AG10803 (cell line): ENCODE data around the gene DYNLL2.
"Not testable (repeated sequence)": the region's sequence is repeated elsewhere in the genome, so short reads cannot be mapped to it uniquely, and the experiment has no call there.

Experiments used
- DNase-seq: peaks from one replicate; pipeline ENCODE4 v3.0.0; 2010; ENCODE audit warnings: low read depth
- H3K4me3 ChIP-seq: 2 replicates; pipeline ENCODE4 v1.5.1; 2011; ENCODE audit warnings: mild to moderate bottlenecking, low read length, control low read depth
- CTCF ChIP-seq: conservative IDR thresholded peaks from 2 replicates; pipeline ENCODE4 v1.5.1; 2011; ENCODE audit warnings: mild to moderate bottlenecking, low read length, control low read depth, inconsistent platforms

Gene DYNLL2

DNA sequence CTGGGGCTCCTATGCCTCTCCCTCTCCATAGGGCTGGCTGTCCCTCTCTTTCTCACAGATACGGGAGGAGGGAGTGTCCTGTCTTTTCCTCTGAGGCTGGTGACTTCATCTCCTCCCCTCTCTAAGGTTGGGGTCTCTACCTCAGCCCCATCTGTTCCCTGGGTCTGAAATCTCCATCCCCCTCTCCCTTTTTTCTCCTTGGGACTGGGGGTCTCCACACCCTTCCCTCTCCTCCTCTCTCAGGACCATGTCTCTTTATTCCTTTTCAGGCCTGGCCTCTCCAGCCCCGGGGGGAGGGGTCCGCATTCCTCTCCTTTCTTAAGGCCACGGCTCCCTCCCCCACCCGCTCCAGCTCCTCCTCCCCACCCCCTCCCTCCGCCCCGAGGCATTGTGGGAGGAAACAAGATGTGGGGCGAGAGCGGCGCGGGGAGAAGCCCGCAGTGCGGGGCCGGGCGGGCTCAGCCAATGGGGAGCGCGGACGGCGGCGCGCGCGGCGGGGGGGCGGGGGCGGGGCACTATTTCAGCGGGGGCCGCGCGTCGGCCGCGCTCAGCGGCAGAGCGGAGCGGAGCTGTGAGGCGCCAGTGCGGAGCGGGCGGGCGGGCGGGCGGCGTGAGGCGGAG, at the start of gene DYNLL2:
Gene DYNLL2, plus strand, starts transcription at position 550 of the 621 bp plus-strand sequence. CDS start 3,672 bp downstream, outside the sequence.
- DNase-seq: peak; percentile 89
- no peak for TF ChIP-seq CTCF
- peak within 1 kb of the TSS; percentile 88 for H3K4me3 ChIP-seq

DNA sequence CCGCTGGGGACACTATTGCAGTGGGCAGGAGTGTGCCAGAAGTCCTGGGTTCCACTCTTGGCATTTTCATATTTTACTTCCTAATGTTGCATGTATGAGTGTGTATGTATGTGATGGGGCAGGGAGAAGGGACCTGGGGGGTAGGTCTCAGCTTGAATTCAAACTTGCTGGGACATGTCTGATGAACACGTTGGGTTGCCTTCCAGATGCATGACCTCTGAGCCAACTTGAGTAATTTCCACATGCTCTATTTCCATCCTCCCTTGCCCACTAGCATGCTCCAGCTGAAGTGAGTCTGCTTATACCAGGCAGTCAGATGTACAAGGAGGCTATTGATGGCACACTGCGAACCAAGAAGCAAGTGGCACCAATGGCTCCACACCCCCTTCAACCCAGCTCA, 43.2 kb upstream of the DYNLL2 start:
- no peak overlapping the region for H3K4me3 ChIP-seq
- DNase-seq: no peak
- TF ChIP-seq CTCF: no peak

- no peak for TF ChIP-seq CTCF
- no peak for DNase-seq
- no peak overlapping the region for H3K4me3 ChIP-seq
Measured at GRCh38 chr17:58040386-58040785, 42.8 kb upstream of the DYNLL2 start.

- no peak for TF ChIP-seq CTCF
- H3K4me3 ChIP-seq: no peak overlapping the region
- no peak for DNase-seq
Measured at GRCh38 chr17:58041161-58041560, 42.1 kb upstream of the DYNLL2 start.

DNA sequence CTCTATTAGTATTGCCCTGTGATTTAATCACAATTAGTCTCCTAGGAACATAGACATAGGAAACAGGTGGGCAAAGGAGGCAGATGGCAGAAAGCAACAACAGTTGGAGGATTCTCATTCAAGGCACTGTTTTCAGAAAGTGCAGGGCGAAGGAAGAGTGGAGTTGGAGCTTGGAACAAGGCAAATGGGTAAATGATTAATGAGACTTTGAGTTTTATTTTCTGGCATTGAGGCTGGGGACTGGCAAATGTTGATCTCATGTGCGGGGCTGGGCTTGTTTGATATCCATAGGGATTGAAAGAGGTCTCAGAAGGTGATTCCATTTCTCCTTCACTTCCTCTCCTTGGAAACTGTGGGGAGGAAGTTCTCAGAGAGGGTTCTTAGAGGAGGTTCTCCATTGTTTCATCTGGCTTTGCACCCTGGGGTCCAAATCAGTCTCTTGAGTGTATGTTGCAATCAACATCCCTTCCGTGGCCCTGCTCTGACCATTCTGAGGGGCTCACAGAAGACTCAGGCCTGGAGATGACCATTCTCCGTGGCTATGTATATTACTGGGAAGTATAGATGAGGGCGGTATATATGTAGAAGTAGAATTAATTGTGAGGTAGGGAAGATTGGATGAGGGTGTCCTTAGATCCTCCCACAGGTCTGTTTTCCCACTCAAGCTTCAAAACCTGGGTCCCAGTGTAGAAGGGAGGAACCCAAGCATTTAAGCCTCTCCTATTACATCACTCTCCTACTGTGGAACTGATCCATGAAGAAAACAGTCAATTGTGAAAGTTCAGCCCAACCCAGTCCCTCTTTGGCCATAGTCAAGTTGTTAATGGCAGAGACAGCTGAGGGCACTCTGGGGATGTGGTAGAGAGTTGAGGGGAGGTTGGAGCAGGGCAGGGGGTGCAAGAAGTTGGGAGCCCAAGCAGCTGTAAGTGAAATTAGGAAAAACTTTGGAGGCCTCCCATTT, 39.7 kb upstream of the DYNLL2 start:
- TF ChIP-seq CTCF: no peak
- no peak overlapping the region for H3K4me3 ChIP-seq
- no peak for DNase-seq

DNA sequence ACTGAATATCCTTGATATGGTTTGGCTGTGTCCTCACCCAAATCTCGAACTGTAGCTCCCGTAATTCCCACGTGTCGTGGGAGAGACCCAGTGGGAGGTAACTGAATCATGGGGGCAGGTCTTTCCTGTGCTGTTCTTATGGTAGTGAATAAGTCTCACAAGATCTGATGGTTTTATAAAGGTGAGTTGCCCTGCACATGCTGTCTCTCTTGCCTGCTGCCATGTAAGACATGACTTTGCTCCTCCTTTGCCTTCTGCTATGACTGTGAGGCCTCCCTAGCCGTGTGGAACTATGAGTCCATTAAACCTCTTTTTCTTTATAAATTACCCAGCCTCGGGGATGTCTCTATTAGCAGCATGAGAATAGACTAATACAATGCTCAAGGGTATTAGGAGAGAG, 39.0 kb upstream of the DYNLL2 start:
- not testable (repeated sequence) for H3K4me3 ChIP-seq, DNase-seq

- no peak for TF ChIP-seq CTCF
- peak; percentile 46 for DNase-seq
- no peak overlapping the region for H3K4me3 ChIP-seq
Measured at GRCh38 chr17:58046239-58047094, 36.8 kb upstream of the DYNLL2 start.
